ENCODE results near the gene GLRA3.
A peak's percentile ranks its signal among the peaks of the same experiment; 100 is the strongest.
"Not testable (repeated sequence)": the region's sequence is repeated elsewhere in the genome, so short reads cannot be mapped to it uniquely, and the experiment has no call there.

The GLRA3 gene

GRCh38 chr4:174828845-174829701 is at the start of gene GLRA3:
Gene GLRA3, minus strand, starts transcription at chr4:174829247. Its CDS starts 436 bp downstream, at chr4:174828811.
- DNase-seq = peak; percentile 1

GRCh38 chr4:174874898-174875297 is 45.9 kb upstream of the GLRA3 start:
- no peak for DNase-seq

GRCh38 chr4:174873931-174874330 is 44.9 kb upstream of the GLRA3 start:
- DNase-seq = no peak

- not testable (repeated sequence) for DNase-seq
Observed at GRCh38 chr4:174873146-174873545, 44.1 kb upstream of the GLRA3 start.

- no peak for DNase-seq
Observed at GRCh38 chr4:174871407-174871806, 42.4 kb upstream of the GLRA3 start.

- no peak for DNase-seq
Observed at GRCh38 chr4:174870311-174870710, 41.3 kb upstream of the GLRA3 start.

GRCh38 chr4:174869339-174869738 is 40.3 kb upstream of the GLRA3 start:
- DNase-seq = no peak

- no peak for DNase-seq
Observed at GRCh38 chr4:174867903-174868302, 38.9 kb upstream of the GLRA3 start.

- no peak for DNase-seq
Observed at GRCh38 chr4:174865418-174865985, 36.5 kb upstream of the GLRA3 start.

GRCh38 chr4:174864031-174864430 is 35.0 kb upstream of the GLRA3 start:
- no peak for DNase-seq

GRCh38 chr4:174860588-174860987 is 31.5 kb upstream of the GLRA3 start:
- no peak for DNase-seq

GRCh38 chr4:174859904-174860303 is 30.9 kb upstream of the GLRA3 start:
- DNase-seq = no peak

GRCh38 chr4:174856926-174857800 is 28.1 kb upstream of the GLRA3 start:
- DNase-seq = no peak

- no peak for DNase-seq
Observed at GRCh38 chr4:174855050-174855449, 26.0 kb upstream of the GLRA3 start.

- no peak for DNase-seq
Observed at GRCh38 chr4:174853629-174854028, 24.6 kb upstream of the GLRA3 start.

- DNase-seq = no peak
Observed at GRCh38 chr4:174848596-174848995, 19.5 kb upstream of the GLRA3 start.

- DNase-seq = no peak
Observed at GRCh38 chr4:174847801-174848427, 18.9 kb upstream of the GLRA3 start.

- no peak for DNase-seq
Observed at GRCh38 chr4:174835536-174835935, 6.5 kb upstream of the GLRA3 start.

- DNase-seq = no peak
Observed at GRCh38 chr4:174834477-174834876, 5.4 kb upstream of the GLRA3 start.

GRCh38 chr4:174826660-174827059 is 2.4 kb downstream of the GLRA3 start:
- no peak for DNase-seq

- no peak for DNase-seq
Observed at GRCh38 chr4:174815282-174815681, 13.8 kb downstream of the GLRA3 start.

- DNase-seq = no peak
Observed at GRCh38 chr4:174813292-174813691, 15.8 kb downstream of the GLRA3 start.

GRCh38 chr4:174810834-174811233 is 18.2 kb downstream of the GLRA3 start:
- DNase-seq = no peak
